ENCODE measurements around the gene FBRSL1.

- no peak for TF ChIP-seq CTCF (IDR thresholded peaks at IDR 0.05)
- TF ChIP-seq POLR2A (IDR thresholded peaks at IDR 0.05): no peak
Measured at GRCh38 chr12:132472386-132472785, 17.6 kb upstream of the FBRSL1 start.

All from breast epithelium (tissue), 3 donors.